IPS-NIHi11 (cell line): Measurements from ENCODE around the gene PLBD2.

ENCODE experiments used
- DNase-seq: peaks from one replicate; pipeline ENCODE4 v3.0.0; 2012; ENCODE audit warnings: mixed read lengths, low spot score

Gene PLBD2

GRCh38 chr12:113420996-113421595 lies 62.7 kb downstream of the PLBD2 start:
- no peak for DNase-seq

DNA sequence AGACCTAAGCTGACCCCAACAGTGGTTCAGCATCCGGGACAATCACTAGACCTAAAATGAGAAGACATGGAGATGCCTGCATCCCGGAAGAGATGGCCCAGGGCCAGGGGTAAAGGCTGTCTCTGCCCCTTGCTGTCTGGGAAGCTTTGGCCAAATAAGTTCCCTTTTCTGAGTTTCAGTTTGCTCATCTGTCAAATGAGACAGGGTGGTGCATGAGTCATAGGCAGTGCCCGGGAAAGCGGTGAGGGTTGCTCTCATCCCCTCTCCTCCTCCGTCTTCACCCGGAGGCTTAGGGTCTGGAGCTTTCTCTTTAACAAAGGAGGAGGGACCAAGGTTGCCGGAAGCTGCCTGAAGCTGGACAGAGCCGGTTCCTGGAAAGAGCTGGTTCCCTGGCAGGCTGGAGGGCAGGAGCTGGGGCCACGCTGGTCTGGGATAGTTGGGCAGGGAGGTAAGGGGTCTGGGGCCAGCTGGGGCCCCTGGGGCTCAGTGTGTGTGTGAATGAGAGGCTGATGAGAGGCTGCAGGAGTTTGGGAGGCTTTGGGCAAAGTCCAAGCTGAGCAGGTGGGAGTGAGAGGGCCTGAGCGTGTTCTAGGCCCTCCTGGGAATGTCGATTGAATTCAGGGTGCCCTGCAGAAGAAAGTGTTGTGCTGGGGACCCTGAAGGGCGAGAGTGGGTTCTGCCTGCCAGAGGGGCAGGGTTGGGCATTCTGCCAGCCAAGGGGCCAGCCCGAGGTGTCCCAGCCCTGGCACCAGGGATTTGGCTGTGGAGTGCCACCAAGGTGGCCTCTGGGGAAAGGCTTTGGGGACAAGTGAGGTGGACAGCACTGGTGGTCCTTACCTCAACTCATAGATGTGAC lies 63.9 kb downstream of the PLBD2 start, which contains the start of gene SDSL:
Gene SDSL, plus strand, starts transcription at position 351 of the 856 bp plus-strand sequence. CDS start 5,603 bp downstream, outside the sequence.
- peak; percentile 75 for DNase-seq

- no peak for DNase-seq
Measured at GRCh38 chr12:113422886-113423669, 64.7 kb downstream of the PLBD2 start.

DNA sequence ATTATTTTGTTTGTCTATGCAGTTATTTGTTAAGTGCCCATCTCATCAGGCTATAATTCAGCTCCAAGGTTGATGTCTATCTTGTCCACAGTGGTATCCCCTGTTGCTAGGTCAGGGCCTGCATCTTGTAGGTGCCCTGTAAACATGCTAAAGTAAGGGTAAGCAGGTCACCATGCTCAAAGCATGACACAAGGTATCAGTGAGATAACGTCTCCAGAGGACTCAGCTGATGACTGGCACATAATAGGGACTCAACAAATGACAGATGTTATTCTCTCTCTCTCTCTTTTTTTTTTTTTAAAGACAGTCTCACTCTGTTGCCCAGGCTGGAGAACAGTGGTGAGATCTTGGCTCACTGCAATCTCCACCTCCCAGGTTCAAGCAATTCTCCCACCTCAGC lies 66.1 kb downstream of the PLBD2 start:
- no peak for DNase-seq

GRCh38 chr12:113424915-113425823 lies 66.8 kb downstream of the PLBD2 start:
- DNase-seq, result peak; percentile 77

- DNase-seq, result peak; percentile 44
Measured at GRCh38 chr12:113425960-113426453, 67.6 kb downstream of the PLBD2 start.

- no peak for DNase-seq
Measured at GRCh38 chr12:113427882-113428281, 69.5 kb downstream of the PLBD2 start.

- no peak for DNase-seq
Measured at GRCh38 chr12:113428482-113428881, 70.1 kb downstream of the PLBD2 start.

GRCh38 chr12:113432986-113433385 lies 74.6 kb downstream of the PLBD2 start:
- no peak for DNase-seq

DNA sequence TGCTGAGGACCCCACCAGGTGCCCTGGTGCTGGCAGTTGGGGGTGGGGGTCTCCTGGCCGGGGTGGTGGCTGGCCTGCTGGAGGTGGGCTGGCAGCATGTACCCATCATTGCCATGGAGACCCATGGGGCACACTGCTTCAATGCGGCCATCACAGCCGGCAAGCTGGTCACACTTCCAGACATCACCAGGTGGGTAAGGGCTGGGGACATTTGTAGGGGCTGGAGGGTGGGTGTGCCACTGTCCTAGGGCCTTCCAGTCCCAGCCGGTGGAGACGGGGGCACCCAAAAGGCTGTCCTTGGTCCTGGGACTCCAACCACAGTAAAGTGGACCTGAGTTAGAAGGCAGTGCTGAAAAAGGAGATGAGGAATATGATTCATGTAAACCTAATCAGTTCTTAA lies 77.0 kb downstream of the PLBD2 start:
- DNase-seq, result no peak

DNA sequence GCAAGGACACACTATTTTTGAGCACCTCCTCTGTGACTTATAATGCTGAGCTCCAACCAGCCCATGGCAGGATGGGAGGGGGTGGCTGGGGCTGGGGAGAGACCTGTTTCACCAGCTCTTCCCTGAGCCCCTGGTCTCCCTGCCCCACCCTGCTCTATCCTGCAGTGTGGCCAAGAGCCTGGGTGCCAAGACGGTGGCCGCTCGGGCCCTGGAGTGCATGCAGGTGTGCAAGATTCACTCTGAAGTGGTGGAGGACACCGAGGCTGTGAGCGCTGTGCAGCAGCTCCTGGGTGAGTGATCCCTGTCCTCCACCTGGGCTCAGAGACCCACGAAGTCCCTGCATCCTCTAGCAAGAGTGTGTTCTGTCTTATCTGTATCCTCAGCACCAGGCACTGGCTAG lies 78.2 kb downstream of the PLBD2 start:
- DNase-seq, result no peak

- DNase-seq, result no peak
Measured at GRCh38 chr12:113436993-113437728, 78.8 kb downstream of the PLBD2 start.

DNA sequence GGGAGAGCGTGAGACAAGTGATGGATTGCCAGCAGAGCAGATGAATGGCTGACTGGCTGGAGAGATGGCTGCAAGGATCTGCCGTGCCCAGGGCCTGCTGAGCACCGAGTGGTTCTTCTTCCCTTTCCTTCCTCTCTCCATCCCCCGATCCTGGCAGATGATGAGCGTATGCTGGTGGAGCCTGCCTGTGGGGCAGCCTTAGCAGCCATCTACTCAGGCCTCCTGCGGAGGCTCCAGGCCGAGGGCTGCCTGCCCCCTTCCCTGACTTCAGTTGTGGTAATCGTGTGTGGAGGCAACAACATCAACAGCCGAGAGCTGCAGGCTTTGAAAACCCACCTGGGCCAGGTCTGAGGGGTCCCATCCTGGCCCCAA lies 79.3 kb downstream of the PLBD2 start:
- no peak for DNase-seq

DNA sequence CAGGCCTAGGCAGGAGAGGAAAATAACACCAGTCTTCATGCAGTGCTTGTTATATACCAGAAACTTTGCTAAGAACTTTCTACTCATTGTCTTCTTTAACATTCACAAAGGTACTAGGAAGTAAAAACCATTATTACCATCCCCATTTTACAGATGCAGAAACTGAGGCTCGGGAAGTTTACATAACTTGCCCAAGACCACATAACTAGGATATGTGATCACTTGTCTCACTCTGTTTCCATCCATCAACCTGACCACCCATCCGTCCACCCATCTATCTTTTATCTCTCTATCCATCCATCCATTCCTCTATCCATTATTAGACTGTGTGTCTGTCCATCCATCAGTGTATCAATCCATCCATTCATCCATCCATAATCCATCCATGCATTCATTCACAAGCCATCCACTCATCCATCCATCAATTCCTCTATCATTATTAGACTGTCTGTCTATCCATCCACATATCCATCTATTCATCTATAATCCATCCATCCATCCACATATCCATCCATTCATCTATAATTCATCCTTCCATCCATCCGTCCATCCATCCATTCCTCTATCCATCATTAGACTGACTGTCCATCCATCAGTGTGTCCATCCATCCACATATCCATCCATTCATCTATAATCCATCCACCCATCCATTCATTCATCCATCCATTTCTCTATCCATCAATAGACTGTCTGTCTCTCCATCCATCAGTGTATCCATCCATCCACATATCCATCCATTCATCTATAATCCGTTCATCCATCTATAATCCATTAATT lies 80.3 kb downstream of the PLBD2 start:
- no peak for DNase-seq

- no peak for DNase-seq
Measured at GRCh38 chr12:113439301-113439597, 80.9 kb downstream of the PLBD2 start.

GRCh38 chr12:113439606-113440030 lies 81.2 kb downstream of the PLBD2 start:
- peak; percentile 90 for DNase-seq

DNA sequence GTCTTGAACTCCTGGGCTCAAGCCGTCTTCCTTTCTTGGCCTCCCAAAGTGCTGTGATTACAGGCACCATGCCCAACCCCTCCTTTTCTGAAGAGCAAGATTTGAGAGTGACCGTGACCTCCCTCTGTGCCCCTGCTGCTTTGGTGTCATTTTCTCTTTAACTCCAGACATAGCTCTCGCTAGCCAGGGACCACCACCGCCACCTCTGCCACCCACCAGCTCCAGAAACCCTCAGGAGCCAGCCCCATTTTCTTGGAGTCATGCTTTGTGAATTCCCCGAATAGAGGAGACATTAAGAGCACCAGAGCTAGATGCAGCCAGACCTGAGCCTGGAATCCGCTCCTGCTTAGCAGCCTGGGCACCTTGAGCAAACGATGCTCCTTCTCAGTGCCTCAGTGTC lies 81.9 kb downstream of the PLBD2 start:
- no peak for DNase-seq
